NCI-H82 (cell line): ENCODE results near the gene USP40.

Experiments
- DNase-seq: peaks from one replicate; lab custom pipeline; 2025; lab: John Stamatoyannopoulos, UW

USP40 gene

DNA sequence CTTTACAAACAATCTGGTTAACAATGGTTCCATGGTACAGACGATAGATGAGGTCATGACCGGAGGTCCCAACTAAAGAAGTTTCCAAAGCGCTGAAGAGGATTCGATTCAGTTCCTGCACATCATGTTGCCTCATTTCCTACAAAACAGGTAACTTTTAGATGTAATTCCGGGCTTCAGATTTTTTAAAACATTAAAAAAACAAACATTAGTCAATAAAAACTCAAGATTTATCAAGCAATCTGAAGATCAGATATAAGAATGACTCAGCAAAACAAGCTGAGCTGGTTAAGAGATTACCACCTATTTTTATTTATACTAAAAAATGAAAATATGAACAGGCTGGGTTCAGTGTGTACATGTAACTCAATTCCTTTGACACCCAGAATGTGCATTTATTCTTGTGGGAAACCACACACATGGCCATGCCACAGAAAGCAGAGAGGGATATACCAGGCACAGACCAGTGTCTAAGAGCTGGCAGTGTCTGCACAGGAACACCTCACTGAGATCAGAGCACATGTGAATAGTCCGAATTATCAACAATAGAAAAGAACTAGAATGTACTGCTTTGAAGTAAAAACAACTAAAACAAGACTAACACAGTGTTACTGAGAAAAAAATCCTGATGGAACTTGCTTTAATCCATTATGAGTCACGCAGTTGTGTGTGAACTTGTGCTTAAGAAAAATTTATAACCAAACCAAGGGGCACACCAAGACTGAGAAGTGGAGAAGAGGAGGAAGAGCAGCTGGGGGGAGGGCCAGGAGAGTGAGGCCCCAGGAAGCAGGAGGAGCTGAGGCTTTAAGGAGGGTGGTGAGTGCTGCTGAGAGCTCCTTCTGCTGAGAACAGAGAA is 9.5 kb downstream of the USP40 start:
- peak; percentile 32 for DNase-seq

DNA sequence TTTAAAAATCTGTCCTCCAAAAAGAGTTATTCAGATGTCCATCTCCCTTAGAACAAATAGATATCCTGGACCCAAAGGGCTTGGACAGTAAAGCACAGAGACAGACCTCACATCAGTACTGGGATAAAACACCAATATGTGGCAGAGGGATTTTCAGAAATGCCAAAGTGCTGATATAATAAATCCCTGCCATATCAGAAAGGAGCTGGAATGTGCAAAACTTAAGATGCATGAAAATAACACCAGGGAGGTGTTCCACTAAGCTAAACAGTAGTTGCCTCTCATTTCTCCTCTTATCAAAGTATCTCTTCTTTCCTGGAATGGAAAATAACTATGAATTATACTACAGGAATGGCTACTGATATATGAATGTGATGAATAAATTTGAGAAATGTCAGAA is 13.2 kb downstream of the USP40 start:
- no peak for DNase-seq

DNA sequence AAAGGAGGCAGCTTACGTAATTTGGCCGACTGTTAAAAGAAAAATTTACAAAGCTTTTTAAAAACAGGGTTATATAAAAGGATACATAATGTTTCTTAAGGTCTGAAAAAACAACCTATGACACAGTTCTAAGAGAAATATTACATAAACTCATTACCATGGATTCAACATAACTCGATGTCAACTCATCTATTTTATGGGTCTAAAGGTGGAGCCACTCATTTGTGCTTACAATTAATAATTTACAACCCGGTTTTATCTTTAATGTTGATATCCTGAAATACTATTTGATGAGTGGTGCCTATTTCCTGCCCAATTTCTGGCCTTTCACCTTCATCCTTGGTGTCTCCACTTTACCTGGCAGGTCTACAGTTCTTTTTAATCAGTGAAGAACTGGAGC is 15.1 kb downstream of the USP40 start:
- no peak for DNase-seq

DNA sequence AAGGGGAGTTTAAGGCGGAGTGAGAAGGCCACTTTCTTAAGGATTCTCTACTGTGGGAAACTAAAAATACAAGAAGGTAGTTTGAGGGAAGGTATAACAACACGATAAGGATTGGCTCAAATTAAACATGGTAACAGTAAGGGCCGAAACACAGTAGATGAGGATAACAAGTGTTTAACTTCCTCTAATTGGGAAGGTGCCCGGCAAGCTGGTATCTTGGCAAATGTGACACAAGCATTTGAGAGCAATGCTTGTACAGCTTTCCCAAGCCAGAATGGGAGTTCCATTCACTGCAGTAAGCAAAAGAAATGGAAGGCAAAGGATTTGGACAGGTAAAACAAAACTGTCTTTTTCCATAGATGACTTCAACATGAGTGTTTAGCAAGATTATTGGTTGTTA is 19.8 kb downstream of the USP40 start:
- no peak for DNase-seq

DNA sequence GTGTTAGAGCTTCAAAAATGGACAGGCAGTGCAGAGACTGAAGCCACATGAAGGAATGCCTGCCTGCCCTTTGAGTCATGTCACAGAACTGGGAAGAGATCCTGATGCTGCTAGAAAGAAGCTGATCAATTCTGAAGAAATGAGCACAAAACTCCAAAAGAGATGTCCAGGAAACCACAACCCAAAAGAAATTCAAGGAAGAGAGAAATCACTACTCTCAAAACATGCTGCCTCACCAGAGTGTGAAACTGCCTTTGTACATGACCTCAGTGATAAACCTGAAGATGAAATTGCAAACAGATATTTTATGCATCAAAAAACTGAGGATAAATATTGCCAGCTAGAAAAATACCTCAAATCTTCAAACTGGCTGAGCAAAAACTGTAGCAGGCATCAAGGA is 20.5 kb downstream of the USP40 start:
- no peak for DNase-seq

DNA sequence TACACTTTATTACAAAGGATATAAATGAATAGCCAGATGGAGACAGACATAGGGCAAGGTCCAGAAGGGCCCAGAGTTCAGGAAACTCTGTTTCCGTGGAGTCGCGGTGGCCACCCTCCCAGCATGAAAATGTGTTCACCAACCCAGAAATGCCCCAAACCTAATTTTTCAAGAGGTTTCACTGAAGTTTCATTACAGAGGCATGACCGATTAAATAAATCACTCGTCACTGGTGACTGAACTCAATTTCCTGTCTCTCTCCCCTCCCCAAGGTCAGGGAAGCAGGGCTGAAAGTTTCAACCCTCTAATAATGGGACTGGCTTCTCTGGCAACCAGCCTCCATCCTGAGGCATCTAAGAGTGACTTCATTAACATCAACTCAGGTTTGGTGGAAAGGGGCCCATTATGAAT is 22.4 kb downstream of the USP40 start:
- no peak for DNase-seq

DNA sequence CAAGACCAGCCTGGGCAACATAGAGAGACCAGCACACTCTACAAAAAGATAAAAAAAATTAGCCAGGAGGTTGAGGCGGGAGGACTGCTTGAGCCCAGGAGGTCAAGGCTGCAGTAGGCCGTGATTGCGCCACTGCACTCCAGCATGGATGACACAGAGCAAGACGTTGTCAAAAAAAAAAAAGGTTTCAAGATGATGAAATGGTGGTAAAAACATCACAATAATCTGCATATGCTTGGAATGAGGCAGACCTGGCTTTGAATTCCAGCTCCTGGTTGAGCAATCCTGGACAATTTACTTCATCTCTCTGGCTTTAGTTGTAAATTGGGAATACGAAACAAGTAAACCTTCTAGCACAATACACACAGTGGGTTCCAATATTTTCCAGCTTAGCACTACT is 24.1 kb downstream of the USP40 start:
- no peak for DNase-seq

DNA sequence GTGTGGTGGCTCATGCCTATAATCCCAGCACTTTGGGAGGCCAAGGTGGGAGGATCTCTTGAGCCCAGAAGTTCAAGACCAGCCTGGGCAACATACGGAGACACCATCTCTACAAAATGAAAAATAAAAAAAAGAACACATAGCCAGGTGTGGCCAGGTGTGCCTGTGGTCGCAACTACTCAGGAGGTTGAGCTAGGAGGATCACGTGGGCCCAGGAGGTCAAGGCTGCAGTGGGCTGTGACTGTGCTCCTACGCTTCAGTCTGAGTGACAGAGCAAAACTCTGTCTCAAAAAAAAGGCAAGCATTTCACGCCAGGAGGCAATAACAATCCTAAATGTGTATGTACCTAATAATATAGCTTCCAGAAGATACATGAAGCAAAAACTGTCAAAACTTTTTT is 27.8 kb downstream of the USP40 start:
- no peak for DNase-seq

DNA sequence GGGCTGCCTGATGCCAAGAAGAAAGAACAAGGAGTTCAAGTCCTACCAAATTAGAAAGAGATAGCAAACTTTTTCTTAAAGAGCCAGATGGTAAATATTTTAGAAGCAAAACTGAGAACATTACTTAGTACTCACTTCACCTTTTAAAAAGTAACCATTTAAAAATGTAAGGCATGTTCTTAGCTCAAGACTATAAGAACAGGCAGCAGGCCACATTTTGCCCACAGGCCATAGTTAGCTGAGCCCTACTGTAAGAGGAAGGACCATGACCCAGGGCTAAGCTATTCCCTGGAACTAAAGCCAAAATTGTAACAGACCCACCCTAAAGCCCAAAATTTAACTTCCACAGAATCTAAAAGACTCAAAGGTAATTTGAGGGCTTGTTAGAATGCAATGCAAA is 31.3 kb downstream of the USP40 start:
- no peak for DNase-seq

DNA sequence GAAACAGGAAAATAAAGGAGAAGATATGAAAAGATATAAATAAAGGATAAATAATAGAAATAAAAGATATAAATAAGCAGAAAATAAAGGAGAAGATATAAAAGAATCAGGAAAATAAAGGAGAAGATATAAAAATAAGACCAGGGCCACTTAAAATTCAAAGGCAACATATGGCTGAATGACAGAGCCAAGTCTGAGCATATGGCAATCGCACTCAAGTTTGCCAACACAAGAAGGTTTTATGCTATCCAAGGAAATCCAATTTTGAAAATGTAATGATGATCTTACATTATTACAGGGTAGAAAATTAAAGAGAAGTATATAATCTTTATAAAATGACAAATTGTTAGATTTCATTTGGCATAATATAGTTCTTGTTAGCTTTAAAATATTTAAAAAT is 33.6 kb downstream of the USP40 start:
- peak; percentile 42 for DNase-seq

DNA sequence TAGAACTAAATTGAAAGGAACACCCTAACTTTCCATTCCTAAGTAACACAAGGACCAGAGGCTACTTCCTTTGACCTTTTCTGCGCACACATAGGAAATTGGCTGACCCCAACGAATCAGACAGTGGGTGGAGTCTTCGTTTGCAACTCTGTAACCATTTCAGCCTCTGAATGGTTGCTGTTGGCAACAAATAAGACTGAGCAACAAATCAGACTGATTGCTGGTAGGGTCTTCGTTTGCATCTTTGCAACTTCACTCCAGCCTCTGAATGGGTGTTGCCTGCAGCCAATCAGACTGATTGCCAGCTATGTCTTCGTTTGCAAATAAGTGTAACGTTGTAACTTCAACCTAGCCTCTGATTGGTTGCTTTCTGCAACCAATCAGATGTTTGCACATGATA is 34.6 kb downstream of the USP40 start:
- no peak for DNase-seq

DNA sequence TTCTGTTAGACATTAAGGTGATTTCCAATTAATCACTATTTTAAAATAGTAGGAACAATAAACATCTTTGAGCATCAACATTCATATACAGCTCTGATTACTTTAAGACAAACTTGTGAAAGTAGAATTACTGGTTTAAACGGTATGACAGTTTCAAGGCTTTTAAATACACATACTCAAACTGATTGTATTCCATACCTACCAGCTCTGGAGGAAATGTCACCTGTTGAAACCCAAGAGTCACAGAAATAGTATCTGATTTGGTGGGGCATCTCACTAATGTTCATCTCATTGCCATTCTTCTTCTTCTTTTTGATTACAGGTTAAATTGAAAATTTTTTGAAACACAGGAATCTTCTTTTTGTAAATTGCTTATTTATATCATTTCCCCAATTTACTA is 36.2 kb downstream of the USP40 start:
- no peak for DNase-seq

DNA sequence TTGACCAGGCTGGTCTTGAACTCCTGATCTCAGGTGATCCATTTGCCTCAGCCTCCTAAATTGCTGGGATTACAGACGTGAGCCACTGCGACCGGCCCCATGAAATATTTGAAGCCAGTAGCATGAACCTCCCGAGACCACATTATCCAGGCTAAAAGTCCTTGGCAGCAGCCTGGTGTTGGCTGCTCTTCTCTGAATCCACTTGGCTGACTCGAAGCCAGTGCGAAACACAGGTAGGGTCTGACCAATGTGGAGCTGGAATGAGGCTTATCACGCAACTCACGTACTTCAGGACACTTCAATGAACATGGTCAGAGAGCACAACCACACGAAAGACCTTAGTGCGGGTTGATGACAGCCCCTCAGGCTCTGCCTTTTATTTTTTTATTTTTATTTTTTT is 38.4 kb downstream of the USP40 start:
- no peak for DNase-seq

DNA sequence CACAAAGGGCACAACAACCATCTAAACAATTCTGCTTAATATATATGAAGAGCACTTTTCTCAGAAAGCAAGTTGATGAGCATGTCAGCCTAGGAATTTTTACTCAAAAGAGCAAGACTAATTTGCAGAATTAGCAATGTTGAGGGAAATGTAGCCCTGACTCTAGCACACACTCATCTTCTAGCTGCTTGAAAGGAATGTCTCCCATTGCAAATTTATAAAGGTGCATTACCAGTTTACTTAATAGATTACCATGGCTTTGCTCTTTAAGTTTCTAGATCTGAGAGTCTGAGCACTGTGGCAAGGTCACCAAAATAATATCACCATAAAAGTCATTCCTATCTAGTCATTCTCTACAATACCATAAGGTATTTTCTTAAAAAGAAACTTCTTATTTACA is 40.8 kb downstream of the USP40 start:
- no peak for DNase-seq

DNA sequence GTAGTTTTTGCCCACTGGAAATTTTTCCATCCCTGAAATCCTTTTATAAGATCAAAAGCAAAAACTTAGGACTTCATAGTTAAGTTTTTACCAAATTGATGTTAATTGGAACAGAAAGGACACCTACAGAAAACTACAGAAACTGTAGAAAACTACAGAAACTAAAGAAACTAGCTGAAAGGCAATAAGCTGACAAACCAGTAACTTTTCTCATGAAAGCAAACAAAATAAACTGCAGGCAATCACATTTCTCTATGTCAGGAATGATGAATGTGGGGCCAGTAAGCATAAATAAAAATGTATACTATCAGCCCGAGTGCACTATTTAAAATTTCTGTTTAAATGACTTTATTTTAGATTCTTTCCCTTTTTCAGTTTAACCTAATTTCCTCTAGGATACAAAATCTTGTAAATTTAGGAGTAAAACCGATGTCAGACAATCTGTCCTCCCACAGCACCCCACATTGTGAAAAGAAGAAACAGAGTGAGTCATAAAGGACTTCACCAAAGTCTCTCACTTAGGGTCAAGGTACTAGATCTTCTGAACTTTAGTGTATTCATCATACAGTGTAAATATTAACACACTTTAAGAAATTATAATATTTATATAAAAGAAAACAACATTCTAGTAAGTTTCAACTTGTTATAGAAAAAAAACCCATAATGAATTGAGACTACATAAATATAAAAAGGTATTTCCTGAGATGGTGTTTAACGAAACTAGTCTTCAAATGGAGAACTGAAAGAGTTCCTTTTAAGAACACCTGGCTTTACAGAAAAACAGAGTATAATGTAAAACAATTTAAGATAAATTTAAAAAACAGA is 46.6 kb downstream of the USP40 start:
- no peak for DNase-seq

DNA sequence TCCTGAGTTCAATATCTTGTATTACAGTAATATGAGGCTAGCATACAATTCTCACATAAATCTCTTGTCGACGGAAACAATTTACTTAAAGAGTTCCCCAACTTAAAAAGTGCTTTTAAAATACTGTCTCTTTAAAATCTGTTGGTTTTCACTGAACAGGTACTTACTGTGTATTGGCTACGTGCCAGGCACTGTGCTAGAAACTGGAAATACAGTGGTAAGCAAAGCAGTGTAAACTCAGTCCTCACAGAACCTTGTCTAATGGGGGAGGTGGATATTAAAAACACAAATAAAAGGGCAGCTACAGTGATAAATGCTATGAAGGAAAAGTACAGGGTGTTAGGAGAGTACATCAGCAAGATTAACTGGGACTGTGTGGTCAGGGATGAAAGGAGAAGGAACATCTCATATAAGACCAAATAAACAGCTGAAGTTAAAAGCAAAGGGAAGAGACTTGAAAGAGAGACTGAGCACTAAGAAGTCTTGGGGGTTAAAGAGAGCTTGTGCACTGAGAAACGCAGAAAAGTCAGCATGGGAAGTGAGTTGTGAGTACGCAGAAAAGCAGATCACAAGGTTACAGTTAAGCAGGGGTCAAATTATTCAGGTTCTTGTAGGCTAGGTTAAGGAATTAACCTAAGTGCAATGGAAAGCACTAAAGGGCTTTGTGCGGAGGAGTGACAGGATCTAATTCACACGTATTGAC is 52.5 kb downstream of the USP40 start:
- DNase-seq, result peak; percentile 28

DNA sequence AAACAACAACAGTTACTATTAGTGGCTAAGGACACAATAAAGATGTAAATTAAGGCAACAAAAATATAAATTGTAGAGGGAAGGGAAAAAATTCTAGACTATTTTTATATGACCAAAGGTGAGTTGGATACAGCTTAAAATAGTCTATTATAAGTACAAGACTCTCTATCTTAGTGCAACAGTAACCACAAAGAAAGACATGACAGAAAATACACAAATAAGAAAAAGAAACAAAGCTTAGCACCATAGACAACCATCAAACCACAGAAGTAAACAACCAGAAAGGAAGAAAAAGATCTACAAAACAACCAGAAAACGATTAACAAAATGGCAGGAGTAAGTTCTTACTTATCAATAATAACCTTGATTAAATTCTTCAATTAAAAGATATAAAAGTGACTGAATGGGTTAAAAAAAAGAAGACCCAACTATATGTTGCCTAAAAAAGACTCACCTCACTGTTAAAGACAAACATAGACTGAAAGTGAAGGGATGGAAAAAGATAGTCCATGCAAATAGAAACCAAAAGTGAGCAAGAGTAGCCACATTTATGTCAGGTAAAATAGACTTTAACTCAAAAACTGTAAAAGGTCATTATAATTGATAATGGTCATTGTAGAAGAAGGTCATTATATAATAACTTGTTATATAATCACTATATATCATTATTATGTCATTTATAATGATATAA is 62.5 kb downstream of the USP40 start:
- DNase-seq, result no peak

DNA sequence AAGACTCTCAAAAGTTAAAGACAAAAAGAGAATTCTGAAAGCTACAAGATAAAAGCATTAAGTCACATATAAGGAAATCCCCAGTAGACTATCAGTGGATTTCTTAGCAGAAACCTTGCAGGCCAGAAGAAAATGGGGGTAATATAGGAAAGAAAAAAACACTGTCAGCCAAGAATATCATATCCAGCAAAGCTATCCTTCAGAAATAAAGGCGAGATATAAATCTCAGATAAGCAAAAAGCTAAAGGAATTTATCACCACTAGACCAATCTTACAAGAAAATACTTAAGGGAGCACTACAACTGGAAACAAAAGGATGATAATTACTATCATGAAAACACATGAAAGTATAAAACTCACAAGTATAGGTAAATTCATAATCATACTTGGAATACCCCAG is 63.1 kb downstream of the USP40 start:
- DNase-seq, result no peak

DNA sequence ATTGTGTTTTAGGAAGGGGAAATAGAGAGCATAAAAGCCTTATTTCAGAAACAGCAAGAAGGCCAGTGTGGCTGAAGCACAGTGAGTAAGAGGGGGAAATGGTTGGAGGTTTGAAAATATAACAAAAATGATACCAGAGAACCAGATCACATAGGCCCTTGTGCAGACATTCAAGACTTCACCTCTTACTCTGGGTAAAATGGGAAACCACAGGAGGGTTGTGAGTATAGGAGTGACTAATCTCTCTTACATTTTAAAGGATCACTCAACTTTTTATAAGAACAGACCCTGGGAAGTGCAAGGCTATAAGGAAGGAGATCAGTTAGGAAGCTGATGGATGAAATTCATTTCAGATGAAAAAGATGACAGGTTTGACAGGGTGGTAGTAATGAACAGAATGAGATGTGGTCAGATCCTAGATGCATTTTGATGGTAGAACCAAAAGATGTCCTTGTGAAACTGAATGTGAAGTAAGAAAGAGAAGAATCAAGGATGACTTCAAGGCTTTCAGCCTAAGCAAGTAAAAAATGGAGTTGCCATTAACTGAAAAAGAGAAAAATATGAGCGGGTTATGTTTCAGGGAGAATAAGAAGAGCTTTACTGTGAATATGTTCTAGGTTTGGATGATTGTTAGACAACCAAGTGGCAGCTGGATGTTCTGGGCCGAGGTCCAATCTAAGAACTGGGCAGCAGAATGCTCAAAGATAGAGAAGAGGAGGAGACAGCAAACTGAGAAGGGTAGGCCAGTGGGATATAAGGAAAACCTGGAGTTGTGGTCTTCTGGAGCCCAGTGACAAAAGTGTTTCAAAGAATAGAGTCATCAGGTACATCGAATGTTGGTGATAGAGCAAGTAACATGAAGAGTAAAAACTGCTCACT is 65.1 kb downstream of the USP40 start:
- DNase-seq, result no peak

DNA sequence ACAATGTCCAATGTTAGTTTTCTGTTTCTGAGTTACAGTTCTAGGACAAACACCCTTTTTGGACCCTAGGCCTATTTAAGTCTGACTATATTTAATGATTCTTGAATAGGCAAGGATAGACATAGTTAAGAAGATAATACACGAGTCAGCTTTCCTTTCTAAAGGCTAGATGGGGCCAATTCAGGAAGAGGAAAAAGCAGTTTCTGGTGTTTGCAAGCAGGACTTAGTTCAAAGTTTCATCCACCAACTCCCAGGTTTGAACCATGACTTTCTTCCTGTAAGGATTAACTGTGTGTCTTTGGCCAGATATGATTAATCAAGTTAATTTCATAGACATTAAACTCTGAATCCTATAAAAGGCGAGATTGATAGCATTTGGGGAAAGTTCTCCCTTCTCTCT is 66.7 kb downstream of the USP40 start:
- DNase-seq, result no peak

DNA sequence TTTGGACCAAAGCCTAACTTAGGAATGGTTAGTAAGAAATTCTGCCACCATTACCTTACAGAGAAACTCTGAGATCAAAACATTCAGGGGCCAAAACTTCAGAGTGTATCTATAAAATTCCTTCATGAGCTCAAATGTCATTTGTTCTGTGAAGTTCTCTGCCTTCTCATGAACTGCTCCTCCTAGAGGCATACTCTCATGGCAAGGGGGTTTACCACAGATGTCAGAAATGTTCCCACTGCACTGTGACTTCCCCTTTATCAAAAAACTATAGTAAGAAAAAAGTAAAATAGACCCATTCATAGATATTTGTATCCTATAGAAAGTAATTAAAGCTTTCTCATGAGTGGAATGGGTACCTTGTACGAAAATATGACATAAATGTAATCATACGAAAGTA is 68.5 kb downstream of the USP40 start:
- DNase-seq, result no peak
